Kidney epithelial cell (primary cell): ENCODE results near the gene STXBP1. TPM values are rescaled to one million over a fixed set of nuclear protein-coding genes. Genes with fewer than 3 reads are reported as not detected.

ENCODE experiments used
- DNase-seq: peaks from one replicate; pipeline ENCODE4 v3.0.0-alpha.2; 2010; ENCODE audit warnings: low read depth
- H3K27me3 ChIP-seq: 2 replicates; pipeline ENCODE4 v1.6.0; 2011; ENCODE audit warnings: low read length; ENCODE audit not compliant: control insufficient read depth, insufficient read depth
- H3K36me3 ChIP-seq: 2 replicates; pipeline ENCODE4 v1.5.1; 2011; ENCODE audit warnings: low read length; ENCODE audit not compliant: control insufficient read depth, insufficient read depth
- H3K4me3 ChIP-seq: 2 replicates; pipeline ENCODE4 v1.5.1; 2011; ENCODE audit warnings: low read depth, mild to moderate bottlenecking, control low read depth, low read length
- CTCF ChIP-seq: IDR thresholded peaks from 2 replicates; pipeline ENCODE4 v1.5.1; 2011; ENCODE audit warnings: mild to moderate bottlenecking, moderate library complexity, low read length, control low read depth, inconsistent platforms; ENCODE audit not compliant: insufficient read depth, poor library complexity, severe bottlenecking
- total RNA-seq: library from RNA; depleted of rRNA; stranded (reverse); fragments of >200 nt; gene quantifications from 2 replicates; pipeline ENCODE4 v1.2.3, GENCODE V29; 2015

STXBP1 gene
- total RNA-seq, 1 donor from 2014 or later: 27.5 TPM

- DNase-seq: no peak
- no peaks in the 10 kb centered on the region for H3K36me3 ChIP-seq
- no peak for TF ChIP-seq CTCF
- H3K27me3 ChIP-seq: no peaks in the 10 kb centered on the region
- H3K4me3 ChIP-seq: no peak overlapping the region
Measured at GRCh38 chr9:127700140-127700539, 88.1 kb downstream of the STXBP1 start.

GRCh38 chr9:127700594-127701255 lies 88.6 kb downstream of the STXBP1 start:
- no peak for DNase-seq
- Histone ChIP-seq H3K27me3 (no peaks in the 10 kb centered on the region), H3K36me3 (no peaks in the 10 kb centered on the region), H3K4me3 (no peak overlapping the region)
- TF ChIP-seq CTCF: no peak

GRCh38 chr9:127703289-127703946 lies 91.3 kb downstream of the STXBP1 start:
- H3K4me3 ChIP-seq: no peak overlapping the region
- TF ChIP-seq CTCF: no peak
- DNase-seq: no peak
- no peaks in the 10 kb centered on the region for H3K36me3 ChIP-seq
- no peaks in the 10 kb centered on the region for H3K27me3 ChIP-seq

GRCh38 chr9:127705577-127706379 lies 93.7 kb downstream of the STXBP1 start:
- DNase-seq: no peak
- Histone ChIP-seq H3K36me3 (no peaks in the 10 kb centered on the region), H3K4me3 (no peak overlapping the region), H3K27me3 (no peaks in the 10 kb centered on the region)
- TF ChIP-seq CTCF: no peak

- Histone ChIP-seq H3K36me3 (no peaks in the 10 kb centered on the region), H3K27me3 (no peaks in the 10 kb centered on the region), H3K4me3 (no peak within 1 kb of the TSS)
- TF ChIP-seq CTCF: no peak
- no peak for DNase-seq
Measured at GRCh38 chr9:127706836-127707241, 94.8 kb downstream of the STXBP1 start, which contains the start of gene CFAP157. Gene CFAP157, plus strand, starts transcription at chr9:127706988. Its CDS starts 44 bp downstream, at chr9:127707032.
